ENCODE measurements around the gene MYH4. TPM values are rescaled to one million over a fixed set of nuclear protein-coding genes. Genes with fewer than 3 reads are reported as not detected.

Gene MYH4
- not detected in 2 replicates for total RNA-seq
- not detected in 2 replicates for polyA plus RNA-seq
- not detected in 2 replicates for polyA plus RNA-seq (2011; cell fraction: cytosol; rRNA removed)
- polyA plus RNA-seq (2011; cell fraction: nucleus; rRNA removed) = not detected in 2 replicates
- not detected in 2 replicates for polyA plus RNA-seq (2012)
- polyA minus RNA-seq = not detected in 2 replicates
- polyA minus RNA-seq (2011; cell fraction: cytosol; rRNA and poly(A)+ RNA removed) = not detected
- polyA minus RNA-seq (2011; cell fraction: nucleus; rRNA and poly(A)+ RNA removed) = not detected in 2 replicates
- not detected for Bru-seq, nascent RNA
- not detected for BruChase-seq, experiment 1, labeled RNA remaining after a 6-hour chase
- BruChase-seq, experiment 2, labeled RNA remaining after a 2-hour chase = not detected
- long read RNA-seq, partial matches to known transcripts = 1 of 2 reads
- long read RNA-seq, other reads (novel, unspliced or antisense) = 1 of 2 reads

DNA sequence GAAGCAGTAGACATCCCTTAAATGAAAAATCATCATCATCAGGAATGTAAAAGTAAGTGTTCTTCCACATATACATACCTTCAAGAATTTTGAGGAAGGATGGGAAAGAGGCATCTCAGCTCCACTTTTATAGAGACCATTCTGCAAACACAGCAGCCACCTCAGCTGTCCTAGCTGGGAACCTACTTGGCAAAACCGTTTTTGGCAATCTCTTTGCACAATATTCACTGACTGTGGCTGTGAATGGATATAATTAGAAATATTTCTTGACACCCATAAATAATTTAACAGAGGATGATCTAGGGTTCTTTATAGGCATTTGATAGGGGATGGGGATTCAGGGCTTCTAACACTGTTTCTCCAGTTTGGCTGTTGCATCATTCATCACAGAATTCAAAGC is at the start of gene MYH4:
Gene MYH4 (minus strand): TSS at position 101 of the 400 bp plus-strand sequence. CDS start 2,814 bp downstream, outside the sequence.
- no peaks in the 10 kb centered on the region for H3K4me1 ChIP-seq (ENCODE audit: control insufficient read depth, extremely low read depth, insufficient read depth, low read length)
- H3K4me2 ChIP-seq (ENCODE audit: insufficient read depth, low read length) = no peak within 1 kb of the TSS
- POLR2A ChIA-PET = no interaction called here
- no peak within 1 kb of the TSS for H2AFZ ChIP-seq (ENCODE audit: low read depth, low read length)
- H3K4me3 ChIP-seq (replicated peaks in 1 of 3; ENCODE audit: insufficient read depth in 1 of 3, low read depth in 1 of 3, low read length in 3 of 3) = no peak within 1 kb of the TSS
- no peak for TF ChIP-seq POLR2A (IDR thresholded peaks at IDR 0.05; ENCODE audit: low read depth, low read length)
- TF ChIP-seq MYC (IDR thresholded peaks at IDR 0.05; ENCODE audit: low read depth, low read length) = no peak
- TF ChIP-seq POLR2AphosphoS5 (IDR thresholded peaks at IDR 0.05; ENCODE audit: insufficient read depth, low read depth, low read length) = no peak
- no peak for TF ChIP-seq GATA2 (IDR thresholded peaks at IDR 0.05; ENCODE audit: insufficient read depth, insufficient read length, low read depth, low read length)
- TF ChIP-seq JUN (IDR thresholded peaks at IDR 0.05; ENCODE audit: borderline replicate concordance, insufficient read depth, insufficient read length, low read depth) = no peak
- TF ChIP-seq, protein P1, sequence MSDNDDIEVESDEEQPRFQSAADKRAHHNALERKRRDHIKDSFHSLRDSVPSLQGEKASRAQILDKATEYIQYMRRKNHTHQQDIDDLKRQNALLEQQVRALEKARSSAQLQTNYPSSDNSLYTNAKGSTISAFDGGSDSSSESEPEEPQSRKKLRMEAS (IDR thresholded peaks at IDR 0.05; ENCODE audit: insufficient read depth, insufficient read length) = no peak
- TF ChIP-seq FOS (IDR thresholded peaks at IDR 0.05; ENCODE audit: borderline replicate concordance, insufficient read depth, low read length) = no peak
- intact Hi-C loops (cut with micrococcal nuclease) = no loop called here
- DNase-seq (ENCODE audit: low read depth, low spot score) (no peak), FAIRE-seq (no peak)
- CTCF ChIA-PET = no interaction called here
- no peak within 1 kb of the TSS for H3K9ac ChIP-seq (replicated peaks; ENCODE audit: extremely low read depth, insufficient read depth, low read length)
- no peaks in the 10 kb centered on the region for H3K79me2 ChIP-seq (ENCODE audit: control insufficient read depth, insufficient read depth, low read length)
- no peaks in the 10 kb centered on the region for H4K20me1 ChIP-seq (replicated peaks; ENCODE audit: control insufficient read depth, extremely low read depth, insufficient read depth, low read length)
- no TSS peak for BruUV-seq (replicated peaks)
- no peaks in the 10 kb centered on the region for H3K9me3 ChIP-seq (replicated peaks; ENCODE audit: control insufficient read depth, insufficient read depth, low read length)
- H3K27ac ChIP-seq (ENCODE audit: insufficient read depth, low read depth, low read length) = no peak within 1 kb of the TSS
- dilution Hi-C loops (cut with MboI; ENCODE audit: extremely low pct_ligation_motif_present, low sequenced_read_pairs) = no loop called here
- H3K9me1 ChIP-seq (replicated peaks; ENCODE audit: control insufficient read depth, extremely low read depth, insufficient read depth, low read length) = no peaks in the 10 kb centered on the region
- no peaks in the 10 kb centered on the region for H3K27me3 ChIP-seq (ENCODE audit: control insufficient read depth in 2 of 2, insufficient read depth in 2 of 2, low read length in 2 of 2)
- H3K36me3 ChIP-seq (ENCODE audit: control insufficient read depth in 2 of 2, extremely low read depth in 1 of 2, insufficient read depth in 2 of 2, low read length in 2 of 2) = no peaks in the 10 kb centered on the region
